Activated naive CD4-positive, alpha-beta T cell treated with anti-CD3 and anti-CD28 coated beads, Interleukin-2, amount 10 ng/mL, durations not matched to agents 5 hours and 36 hours (primary cell): ENCODE measurements around the gene NUDT8. TPM values are rescaled to one million over a fixed set of nuclear protein-coding genes. Genes with fewer than 3 reads are reported as not detected.

Experiments used
- total RNA-seq, 2 experiments: library from RNA; stranded (reverse); gene quantifications; one replicate each; pipeline ENCODE4 v1.2.3, GENCODE V29; 2021

The NUDT8 gene
- total RNA-seq, result 10 to 100 TPM; 11.3 to 12.0 TPM

GRCh38 chr11:67629386-67630227, at the start of gene NUDT8:
Gene NUDT8 (minus strand): TSS chr11:67629937. CDS start chr11:67629911, 26 bp downstream.

GRCh38 chr11:67674442-67674871, 44.7 kb upstream of the NUDT8 start, which contains the start of gene ALDH3B2:
Gene ALDH3B2 (minus strand): TSS chr11:67674623. CDS start chr11:67666935, 7,688 bp downstream.

GRCh38 chr11:67639438-67639859, 9.7 kb upstream of the NUDT8 start, which contains the start of gene TBX10:
Gene TBX10 (minus strand): TSS chr11:67639763. CDS start chr11:67639472, 291 bp downstream.

GRCh38 chr11:67606492-67607295, 23.0 kb downstream of the NUDT8 start, which contains the start of gene NDUFV1:
Gene NDUFV1 (plus strand): TSS chr11:67606936. CDS start chr11:67607005, 69 bp downstream.

GRCh38 chr11:67583247-67584204, 46.2 kb downstream of the NUDT8 start, which contains the start of gene GSTP1:
Gene GSTP1 (plus strand): TSS chr11:67583812. CDS start chr11:67583844, 32 bp downstream.

Other genes with a start within 250 kb of the NUDT8 start
- gene RAD9A, start 238.0 kb downstream of the NUDT8 start, total RNA-seq, result 10 to 100 TPM; 44.5 to 48.5 TPM
- gene PPP1CA, start 228.1 kb downstream of the NUDT8 start, total RNA-seq, result 100 to 1,000 TPM; 282 to 301 TPM
- 100 to 1,000 TPM; 312 to 320 TPM for gene TBC1D10C, start 225.9 kb downstream of the NUDT8 start, total RNA-seq
- 1 to 10 TPM; 1.1 TPM for gene CARNS1, start 214.3 kb downstream of the NUDT8 start, total RNA-seq
- 10 to 100 TPM; 49.3 to 60.0 TPM for gene RPS6KB2, start 201.4 kb downstream of the NUDT8 start, total RNA-seq
- gene PTPRCAP, start 192.3 kb downstream of the NUDT8 start, total RNA-seq, result 100 to 1,000 TPM; 404 to 425 TPM
- gene CORO1B, start 186.5 kb downstream of the NUDT8 start, total RNA-seq, result 100 to 1,000 TPM; 375 to 382 TPM
- not detected for gene GPR152, start 177.2 kb downstream of the NUDT8 start, total RNA-seq
- gene CABP4, start 174.6 kb downstream of the NUDT8 start, total RNA-seq, result 1 to 10 TPM; 3.4 to 3.7 TPM
- gene TMEM134, start 160.7 kb downstream of the NUDT8 start, total RNA-seq, result 10 to 100 TPM; 50.3 to 57.3 TPM
- 100 to 1,000 TPM; 142 to 145 TPM for gene AIP, start 146.9 kb downstream of the NUDT8 start, total RNA-seq
- 100 to 1,000 TPM in 1 of 2 experiments, 10 to 100 TPM in 1; 97.2 to 101 TPM for gene PITPNM1, start 124.6 kb downstream of the NUDT8 start, total RNA-seq
- gene CDK2AP2, start 121.8 kb downstream of the NUDT8 start, total RNA-seq, result 10 to 100 TPM; 93.6 to 95.8 TPM
- gene CABP2, start 106.5 kb downstream of the NUDT8 start, total RNA-seq, result not detected
- gene GSTP1, start 46.1 kb downstream of the NUDT8 start, total RNA-seq, result 100 to 1,000 TPM; 156 to 157 TPM
- gene NDUFV1, start 23.0 kb downstream of the NUDT8 start, total RNA-seq, result 100 to 1,000 TPM; 186 to 196 TPM
- gene TBX10, start 9.8 kb upstream of the NUDT8 start, total RNA-seq, result not detected
- gene ACY3, start 20.8 kb upstream of the NUDT8 start, total RNA-seq, result under 1 TPM in 1 of 2 experiments, not detected in 1; 0.38 TPM
- gene ALDH3B2, start 44.7 kb upstream of the NUDT8 start, total RNA-seq, result not detected